Activated CD8-positive, alpha-beta T cell treated with anti-CD3 and anti-CD28 coated beads, Interleukin-2, amount 10 ng/mL, durations not matched to agents 7 days and 5 days (primary cell): ENCODE measurements around the gene CLEC12A. TPM values are rescaled to one million over a fixed set of nuclear protein-coding genes. Genes with fewer than 3 reads are reported as not detected.
"Not testable (repeated sequence)": the region's sequence is repeated elsewhere in the genome, so short reads cannot be mapped to it uniquely, and the experiment has no call there.

Experiments
- ATAC-seq: fragments of 150-1000 bp; cut with Tn5 transposase; one replicate; pipeline ENCODE4 v1.10.0; 2021; ENCODE audit warnings: moderate library complexity
- CTCF ChIA-PET: fragments of 350-600 bp; sonication (Branson Sonifier 250); formaldehyde crosslinking; loops from one replicate; lab custom pipeline; 2021; ENCODE audit warnings: antibody characterized with exemption; lab: Charles Lee
- POLR2A ChIA-PET: fragments of 350-600 bp; sonication (Branson Sonifier 250); formaldehyde crosslinking; loops from one replicate; lab custom pipeline; 2021; ENCODE audit warnings: antibody characterized with exemption; lab: Charles Lee
- DNase-seq: peaks from one replicate; pipeline ENCODE4 v3.0.0-alpha.2; 2020
- H3K27ac Mint-ChIP-seq: one replicate; pipeline ENCODE4 v1.8.0; 2021; ENCODE audit warnings: mild to moderate bottlenecking, mixed read lengths
- H3K27me3 Mint-ChIP-seq: one replicate; pipeline ENCODE4 v1.8.0; 2021; ENCODE audit warnings: low read depth, mixed read lengths
- H3K36me3 Mint-ChIP-seq: one replicate; pipeline ENCODE4 v1.8.0; 2021; ENCODE audit warnings: low read depth, mixed read lengths
- H3K4me1 Mint-ChIP-seq: one replicate; pipeline ENCODE4 v1.8.0; 2021; ENCODE audit warnings: low read depth, mixed read lengths
- H3K4me3 Mint-ChIP-seq: one replicate; pipeline ENCODE4 v1.8.0; 2021; ENCODE audit warnings: mild to moderate bottlenecking, mixed read lengths
- H3K9me3 Mint-ChIP-seq: one replicate; pipeline ENCODE4 v1.8.0; 2022; ENCODE audit warnings: mixed read lengths; ENCODE audit not compliant: insufficient read depth
- total RNA-seq, 2 experiments: library from RNA; stranded (reverse); gene quantifications; one replicate each; pipeline ENCODE4 v1.2.3, GENCODE V29; 2021

Gene CLEC12A
- total RNA-seq, 2 experiments from 2014 or later = 4.8 to 6.3 TPM

DNA sequence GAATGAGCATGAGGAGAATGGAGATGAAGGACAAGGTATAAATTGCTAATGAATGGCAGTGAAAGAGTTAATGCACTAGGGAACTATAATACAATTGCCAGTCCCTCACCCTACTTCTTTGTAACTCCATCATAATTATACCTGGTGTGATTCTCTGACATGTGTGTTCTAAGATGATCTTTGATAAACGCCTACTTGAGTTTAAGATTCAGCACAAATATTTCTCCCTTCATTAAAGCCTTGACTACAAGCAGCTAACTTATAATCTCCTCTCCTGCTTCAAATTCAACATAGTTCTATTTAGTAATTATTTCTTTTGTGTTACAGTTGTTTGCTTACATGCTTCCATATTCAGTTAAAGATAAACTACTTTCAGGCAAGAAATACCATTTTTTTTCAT lies 29.4 kb upstream of the CLEC12A start:
- H3K4me3 Mint-ChIP-seq = no peak overlapping the region
- peaks cover 4% of the 10 kb centered on the region for H3K9me3 Mint-ChIP-seq
- no peak overlapping the region for H3K27ac Mint-ChIP-seq
- no peaks in the 10 kb centered on the region for H3K36me3 Mint-ChIP-seq
- CTCF ChIA-PET = interaction anchor here (0.6 to 4.7 kb wide), 8 partner anchors 10 to 1602 kb away, joined by 3 to 59 read pairs (median 17); partner anchors contain the start of genes CLEC12B, CLEC1B and CLEC2A
- H3K27me3 Mint-ChIP-seq = peaks cover 13% of the 10 kb centered on the region
- DNase-seq (no peak), ATAC-seq (no peak)
- peaks cover 24% of the 10 kb centered on the region for H3K4me1 Mint-ChIP-seq
- POLR2A ChIA-PET = no interaction called here

DNA sequence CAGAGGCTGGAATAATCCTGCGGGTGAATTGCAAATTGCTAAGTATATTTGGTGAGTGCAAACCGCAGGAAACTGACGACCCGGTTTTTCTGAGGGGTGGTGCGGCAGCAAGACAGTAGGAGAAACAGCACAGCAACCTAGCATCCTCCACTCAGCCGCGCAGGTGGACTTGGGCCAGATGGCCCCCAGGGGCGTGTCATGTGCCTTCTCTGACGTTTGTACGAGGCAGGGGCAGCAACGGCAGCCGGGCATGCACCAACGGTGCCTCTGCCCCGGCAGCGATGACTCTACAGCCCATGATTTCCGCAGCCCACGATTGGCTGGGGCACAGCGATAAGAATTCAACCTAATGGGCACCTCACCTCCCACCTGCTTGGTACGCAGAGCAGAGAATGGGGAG lies 28.0 kb upstream of the CLEC12A start:
- POLR2A ChIA-PET = interaction anchor here (1.0 kb wide), 1 partner anchor 129 kb away, joined by 3 read pairs; no protein-coding TSS in a partner anchor
- peak; percentile 42 for ATAC-seq
- peaks cover 4% of the 10 kb centered on the region for H3K9me3 Mint-ChIP-seq
- H3K27me3 Mint-ChIP-seq = peaks cover 13% of the 10 kb centered on the region
- DNase-seq = no peak
- H3K4me3 Mint-ChIP-seq = peak overlapping the region; percentile 47
- CTCF ChIA-PET = interaction anchor here (1.3 to 1.4 kb wide), 2 partner anchors 193 to 197 kb away, joined by 3 to 7 read pairs; no protein-coding TSS in a partner anchor
- H3K36me3 Mint-ChIP-seq = no peaks in the 10 kb centered on the region
- peak overlapping the region; percentile 44 for H3K27ac Mint-ChIP-seq
- peaks cover 34% of the 10 kb centered on the region for H3K4me1 Mint-ChIP-seq

DNA sequence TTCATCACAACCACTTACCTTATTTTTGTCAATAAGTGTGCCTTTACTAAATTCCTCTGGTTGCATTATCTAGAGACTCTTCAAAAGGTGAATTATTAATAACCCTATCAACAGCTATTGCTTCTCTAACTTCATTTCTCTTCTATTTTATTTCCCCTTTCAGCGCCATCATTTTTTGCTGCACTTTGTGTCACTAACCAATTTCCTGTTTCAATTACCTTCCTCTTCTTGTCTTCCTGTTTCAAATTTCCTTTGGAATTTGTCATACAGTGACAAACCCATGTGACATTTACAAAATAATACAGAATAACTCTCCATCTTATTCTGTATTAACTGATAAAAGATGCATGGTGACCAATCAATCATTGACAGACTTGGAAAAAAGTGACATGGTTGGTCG lies 26.8 kb upstream of the CLEC12A start:
- Mint-ChIP-seq H3K4me1 (peaks cover 46% of the 10 kb centered on the region), H3K27ac (peak overlapping the region; percentile 56)

DNA sequence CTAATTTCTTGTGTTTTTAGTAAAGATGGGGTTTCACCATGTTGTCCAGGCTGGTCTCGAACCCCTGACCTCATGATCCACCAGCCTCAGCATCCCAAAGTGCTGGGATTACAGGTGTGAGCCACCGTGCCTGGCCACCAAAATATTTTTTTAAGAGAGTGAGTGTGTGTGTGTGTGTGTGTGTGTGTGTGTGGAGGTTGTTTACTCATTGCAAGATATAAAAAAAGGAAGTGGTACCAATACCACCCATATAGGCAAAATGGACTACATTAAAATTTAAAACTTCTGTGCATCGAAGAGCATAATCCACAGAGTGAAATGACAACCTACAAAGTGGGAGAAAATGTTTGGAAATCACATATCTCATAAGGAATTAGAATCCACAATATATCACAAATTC lies 23.5 kb upstream of the CLEC12A start:
- Mint-ChIP-seq H3K27ac (peak overlapping the region; percentile 31), H3K4me1 (peaks cover 66% of the 10 kb centered on the region), H3K27me3 (no peaks in the 10 kb centered on the region), H3K4me3 (no peak overlapping the region), H3K36me3 (peaks cover 2% of the 10 kb centered on the region), H3K9me3 (peaks cover 4% of the 10 kb centered on the region)
- ATAC-seq (no peak), DNase-seq (no peak)
- ChIA-PET CTCF (interaction anchor here (1.1 to 1.4 kb wide), 2 partner anchors 63 to 167 kb away, joined by 3 to 6 read pairs; partner anchors contain the start of gene CLEC12B), POLR2A (no interaction called here)

More for the DNA sequence above, 26.8 kb upstream of the CLEC12A start:
- CTCF ChIA-PET = interaction anchor here (1.2 to 1.4 kb wide), 3 partner anchors 130 to 196 kb away, joined by 3 to 7 read pairs (median 5); no protein-coding TSS in a partner anchor
- ATAC-seq (no peak), DNase-seq (no peak)
- Mint-ChIP-seq H3K9me3 (peaks cover 4% of the 10 kb centered on the region), H3K27me3 (peaks cover 7% of the 10 kb centered on the region), H3K36me3 (no peaks in the 10 kb centered on the region), H3K4me3 (peak overlapping the region; percentile 3)
- POLR2A ChIA-PET = interaction anchor here (1.0 kb wide), 1 partner anchor 130 kb away, joined by 3 read pairs; no protein-coding TSS in a partner anchor

DNA sequence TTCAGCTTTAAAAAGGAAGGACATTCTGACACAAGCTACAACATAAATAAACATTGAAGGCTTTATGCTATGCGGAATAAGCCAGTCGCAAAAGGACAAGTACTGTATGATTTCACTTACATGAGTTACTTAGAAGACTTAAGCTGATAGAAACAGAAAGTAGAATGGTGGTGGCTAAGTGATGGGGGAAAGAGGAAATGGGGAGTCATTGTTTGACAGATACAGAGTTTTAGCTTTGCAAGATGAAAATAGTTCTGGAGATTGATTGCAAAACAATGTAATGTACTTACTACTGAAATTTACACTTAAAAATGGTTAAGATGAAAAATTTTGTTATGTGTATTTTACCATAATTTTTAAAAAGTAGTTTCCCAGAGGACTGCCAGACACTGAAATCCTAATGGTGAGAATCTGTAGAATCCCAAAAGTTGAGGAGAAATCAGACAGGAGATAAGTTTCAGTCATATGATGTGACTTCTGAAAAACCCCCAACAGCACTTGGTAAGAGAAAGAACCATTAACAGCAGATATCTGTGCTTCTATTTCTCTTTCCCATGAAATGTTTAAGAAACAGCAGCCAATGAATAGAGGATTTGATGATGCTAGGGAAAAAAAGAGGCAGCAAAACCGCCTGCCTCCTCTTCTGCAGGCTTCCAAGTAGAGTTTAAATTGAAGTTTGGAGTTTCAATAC lies 22.5 kb upstream of the CLEC12A start:
- peaks cover 60% of the 10 kb centered on the region for H3K4me1 Mint-ChIP-seq
- ChIA-PET POLR2A (no interaction called here), CTCF (interaction anchor here (0.9 to 3.1 kb wide), 10 partner anchors 9 to 205 kb away, joined by 3 to 18 read pairs (median 3); no protein-coding TSS in a partner anchor)
- H3K9me3 Mint-ChIP-seq = peaks cover 4% of the 10 kb centered on the region
- H3K27me3 Mint-ChIP-seq = no peaks in the 10 kb centered on the region
- ATAC-seq (peak; percentile 81), DNase-seq (peak; percentile 44)
- H3K4me3 Mint-ChIP-seq = peak overlapping the region; percentile 1
- peak overlapping the region; percentile 80 for H3K27ac Mint-ChIP-seq
- H3K36me3 Mint-ChIP-seq = peaks cover 2% of the 10 kb centered on the region

DNA sequence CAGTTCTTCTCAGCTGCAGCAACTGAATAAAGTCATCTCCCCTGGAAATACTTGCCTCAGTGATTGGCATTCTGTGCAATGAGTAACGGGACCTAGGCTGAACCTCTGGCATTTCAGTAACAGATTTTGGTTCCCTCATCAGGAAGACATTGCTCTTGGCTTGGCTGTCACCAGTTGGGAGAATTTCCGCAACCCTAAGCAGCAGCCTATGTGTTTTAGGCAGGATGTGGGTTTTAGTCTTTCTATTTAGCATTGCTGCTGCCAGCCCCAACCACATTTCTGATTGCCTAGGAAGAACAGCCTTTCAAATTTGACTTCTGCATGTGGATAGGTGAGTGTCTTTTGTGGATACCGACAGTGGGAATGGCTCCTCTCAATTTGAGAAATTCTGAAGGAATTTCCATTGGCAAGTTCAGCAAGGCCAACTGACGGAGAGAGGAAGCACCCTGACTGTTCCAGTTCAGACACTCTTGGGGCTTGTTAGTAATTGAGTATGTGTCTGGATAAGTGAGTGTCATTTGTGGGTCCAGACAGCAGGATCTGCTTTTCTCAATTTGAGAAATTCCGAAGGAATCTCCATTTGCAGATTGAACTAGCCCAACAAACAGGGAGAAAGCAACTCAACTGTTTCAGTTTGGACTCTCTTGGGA lies 20.1 kb upstream of the CLEC12A start:
- Mint-ChIP-seq H3K27me3 (no peaks in the 10 kb centered on the region), H3K36me3 (peaks cover 7% of the 10 kb centered on the region), H3K4me3 (peak overlapping the region; percentile 70), H3K27ac (peak overlapping the region; percentile 86), H3K9me3 (no peaks in the 10 kb centered on the region), H3K4me1 (peaks cover 62% of the 10 kb centered on the region)
- POLR2A ChIA-PET = no interaction called here
- DNase-seq (peak; percentile 70), ATAC-seq (peak; percentile 87)
- CTCF ChIA-PET = interaction anchor here (1.5 to 3.1 kb wide), 3 partner anchors 11 to 208 kb away, joined by 4 to 18 read pairs (median 16); no protein-coding TSS in a partner anchor

DNA sequence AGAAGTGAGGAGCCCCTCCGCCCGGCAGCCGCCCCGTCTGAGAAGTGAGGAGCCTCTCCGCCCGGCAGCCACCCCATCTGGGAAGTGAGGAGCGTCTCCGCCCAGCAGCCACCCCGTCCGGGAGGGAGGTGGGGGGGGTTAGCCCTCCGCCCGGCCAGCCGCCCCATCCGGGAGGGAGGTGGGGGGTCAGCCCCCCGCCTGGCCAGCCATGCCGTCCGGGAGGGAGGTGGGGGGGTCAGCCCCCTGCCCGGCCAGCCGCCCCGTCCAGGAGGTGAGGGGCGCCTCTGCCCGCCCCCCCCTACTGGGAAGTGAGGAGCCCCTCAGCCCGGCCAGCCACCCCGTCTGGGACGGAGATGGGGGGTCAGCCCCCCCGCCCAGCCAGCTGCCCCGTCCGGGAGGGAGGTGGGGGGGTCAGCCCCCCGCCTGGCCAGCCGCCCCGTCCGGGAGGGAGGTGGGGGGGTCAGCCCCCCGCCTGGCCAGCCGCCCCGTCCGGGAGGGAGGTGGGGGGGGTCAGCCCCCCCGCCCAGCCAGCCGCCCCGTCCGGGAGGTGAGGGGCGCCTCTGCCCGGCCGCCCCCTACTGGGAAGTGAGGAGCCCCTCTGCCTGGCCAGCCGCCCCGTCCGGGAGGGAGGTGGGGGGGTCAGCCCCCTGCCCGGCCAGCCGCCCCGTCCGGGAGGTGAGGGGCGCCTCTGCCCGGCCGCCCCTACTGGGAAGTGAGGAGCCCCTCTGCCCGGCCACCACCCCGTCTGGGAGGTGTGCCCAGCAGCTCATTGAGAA lies 18.1 kb upstream of the CLEC12A start:
- H3K4me3 Mint-ChIP-seq, H3K27ac Mint-ChIP-seq, H3K27me3 Mint-ChIP-seq, H3K9me3 Mint-ChIP-seq, CTCF ChIA-PET, DNase-seq, ATAC-seq, POLR2A ChIA-PET: not testable (repeated sequence)
- Mint-ChIP-seq H3K4me1 (peaks cover 69% of the 10 kb centered on the region), H3K36me3 (peaks cover 13% of the 10 kb centered on the region)

DNA sequence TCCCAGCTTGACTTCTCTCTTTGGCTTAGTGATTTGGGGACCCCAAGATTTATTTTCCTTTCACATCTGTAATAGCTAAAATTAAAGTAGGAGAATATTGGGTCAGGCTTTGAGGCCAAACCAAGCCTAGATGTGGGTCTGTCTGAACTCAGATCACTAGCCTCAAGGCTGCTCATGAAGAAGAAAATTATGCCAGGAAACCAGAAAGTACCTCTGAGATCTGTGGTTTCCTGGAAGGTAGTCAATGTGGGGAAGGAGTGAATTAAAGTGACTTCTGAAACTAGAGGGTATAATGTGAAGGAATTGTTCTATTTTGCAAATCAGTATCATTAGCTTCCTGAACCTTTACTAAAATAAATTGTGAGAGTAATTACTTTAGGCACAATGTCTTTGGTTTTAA lies 13.4 kb upstream of the CLEC12A start:
- POLR2A ChIA-PET = no interaction called here
- CTCF ChIA-PET = interaction anchor here (0.7 kb wide), 1 partner anchor 9 kb away, joined by 3 read pairs; no protein-coding TSS in a partner anchor

DNA sequence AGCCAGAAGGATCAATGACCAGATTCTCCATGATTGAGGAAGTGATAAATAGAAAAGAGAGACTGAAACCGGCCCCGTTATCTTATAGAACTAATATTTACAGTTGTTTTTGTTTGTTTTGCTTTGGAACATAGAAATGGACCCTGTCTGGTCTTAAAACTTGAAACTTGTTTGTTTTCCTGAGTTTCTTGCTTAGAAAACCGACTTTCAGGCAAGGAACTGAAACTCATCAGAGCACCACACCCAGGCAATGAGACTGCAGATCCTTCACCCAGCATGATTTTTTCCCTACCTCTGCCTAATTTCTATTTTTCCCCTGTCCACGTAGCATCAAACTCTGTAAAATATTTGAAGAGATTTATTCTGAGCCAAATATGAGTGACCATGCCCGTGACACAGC lies 10.6 kb upstream of the CLEC12A start:
- DNase-seq (no peak), ATAC-seq (no peak)
- Mint-ChIP-seq H3K27ac (peak overlapping the region; percentile 53), H3K4me3 (no peak overlapping the region), H3K27me3 (no peaks in the 10 kb centered on the region), H3K36me3 (peaks cover 26% of the 10 kb centered on the region), H3K9me3 (peaks cover 4% of the 10 kb centered on the region), H3K4me1 (peaks cover 58% of the 10 kb centered on the region)
- ChIA-PET CTCF (no interaction called here), POLR2A (no interaction called here)

More for the DNA sequence above, 13.4 kb upstream of the CLEC12A start:
- no peaks in the 10 kb centered on the region for H3K27me3 Mint-ChIP-seq
- H3K27ac Mint-ChIP-seq = peak overlapping the region; percentile 74
- DNase-seq (no peak), ATAC-seq (peak; percentile 67)
- H3K36me3 Mint-ChIP-seq = peaks cover 27% of the 10 kb centered on the region
- peak overlapping the region; percentile 54 for H3K4me3 Mint-ChIP-seq
- peaks cover 64% of the 10 kb centered on the region for H3K4me1 Mint-ChIP-seq
- peaks cover 4% of the 10 kb centered on the region for H3K9me3 Mint-ChIP-seq

DNA sequence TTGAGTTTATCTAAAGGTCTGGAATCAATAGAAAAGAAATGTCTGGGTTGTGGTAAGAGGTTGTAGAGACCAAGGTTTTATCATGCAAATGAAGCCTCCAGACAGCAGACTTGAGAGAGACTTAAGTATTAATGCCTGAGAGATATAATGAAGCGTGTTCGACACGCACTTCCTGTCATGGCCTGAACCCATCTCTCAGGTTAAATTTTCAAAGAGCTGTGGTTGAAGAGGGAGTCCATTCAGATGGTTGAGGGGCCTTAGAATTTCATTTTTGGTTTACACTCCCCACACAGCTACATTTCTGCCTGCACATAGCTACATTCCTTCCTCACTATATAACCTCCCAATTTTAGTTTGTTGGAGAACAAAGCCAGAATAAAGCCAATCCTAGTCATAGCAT lies 10.1 kb upstream of the CLEC12A start:
- Mint-ChIP-seq H3K4me3 (no peak overlapping the region), H3K27me3 (no peaks in the 10 kb centered on the region), H3K9me3 (peaks cover 4% of the 10 kb centered on the region), H3K4me1 (peaks cover 53% of the 10 kb centered on the region), H3K36me3 (peaks cover 21% of the 10 kb centered on the region), H3K27ac (peak overlapping the region; percentile 53)
- peak; percentile 80 for ATAC-seq
- peak; percentile 46 for DNase-seq
- CTCF ChIA-PET = interaction anchor here (0.6 to 0.8 kb wide), 2 partner anchors 95 to 190 kb away, joined by 3 read pairs; no protein-coding TSS in a partner anchor
- POLR2A ChIA-PET = no interaction called here

DNA sequence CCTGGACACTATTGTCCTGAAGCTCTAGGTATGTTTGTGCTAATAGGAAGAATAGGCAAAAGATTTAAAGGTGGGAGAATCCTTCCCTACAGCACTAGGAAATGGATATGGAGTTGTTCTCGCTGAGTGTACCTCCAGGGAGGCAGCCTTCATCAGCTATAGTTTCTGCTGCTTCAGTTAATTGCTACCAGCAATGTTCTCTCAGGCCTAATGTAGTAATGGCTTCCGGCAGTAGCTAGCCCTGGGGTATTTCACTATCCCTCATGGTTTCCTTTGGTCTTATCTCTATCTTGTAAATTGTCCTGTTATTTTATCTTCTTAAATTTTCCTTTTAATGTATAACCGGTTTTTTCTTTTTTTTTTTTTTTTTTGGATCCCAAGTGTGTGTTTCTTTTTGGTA lies 9.3 kb upstream of the CLEC12A start:
- DNase-seq = no peak
- H3K4me1 Mint-ChIP-seq = peaks cover 46% of the 10 kb centered on the region
- no peak overlapping the region for H3K4me3 Mint-ChIP-seq
- ChIA-PET POLR2A (no interaction called here), CTCF (interaction anchor here (0.8 kb wide), 1 partner anchor 95 kb away, joined by 3 read pairs; no protein-coding TSS in a partner anchor)
- no peaks in the 10 kb centered on the region for H3K27me3 Mint-ChIP-seq
- H3K9me3 Mint-ChIP-seq = peaks cover 4% of the 10 kb centered on the region
- no peak overlapping the region for H3K27ac Mint-ChIP-seq
- H3K36me3 Mint-ChIP-seq = peaks cover 19% of the 10 kb centered on the region
- ATAC-seq = no peak
